WTC11 (cell line): ENCODE results near the gene CMTR1.

Experiments
- CBFB ChIP-seq: sonication (generic); formaldehyde crosslinking; IDR thresholded peaks from 2 replicates; pipeline ENCODE4 v1.8.1; 2022; ENCODE audit warnings: mild to moderate bottlenecking, low read depth, missing genetic modification reagents
- CTCF ChIP-seq: fragments of 200-600 bp; IDR thresholded peaks from 2 replicates; pipeline ENCODE4 v1.8.0; 2022; ENCODE audit warnings: antibody characterized with exemption
- ELF4 ChIP-seq: sonication (generic); formaldehyde crosslinking; IDR thresholded peaks from 2 replicates; pipeline ENCODE4 v1.8.1; 2022; ENCODE audit warnings: low read depth, mild to moderate bottlenecking, moderate library complexity, missing genetic modification reagents
- SMAD3 ChIP-seq: sonication (generic); formaldehyde crosslinking; IDR thresholded peaks from 2 replicates; pipeline ENCODE4 v1.8.0; 2022; ENCODE audit warnings: missing genetic modification reagents, mild to moderate bottlenecking, borderline replicate concordance
- ZNF416 ChIP-seq: fragments of 250-450 bp; sonication (Bioruptor Pico); IDR thresholded peaks from 2 replicates; pipeline ENCODE4 v1.9.0; 2021; ENCODE audit warnings: mild to moderate bottlenecking, inconsistent platforms
- TF ChIP-seq, protein P1 (sequence below): sonication (generic); formaldehyde crosslinking; IDR thresholded peaks from 2 replicates; pipeline ENCODE4 v1.8.1; 2023; ENCODE audit warnings: mild to moderate bottlenecking, missing genetic modification reagents, moderate library complexity

DNA sequence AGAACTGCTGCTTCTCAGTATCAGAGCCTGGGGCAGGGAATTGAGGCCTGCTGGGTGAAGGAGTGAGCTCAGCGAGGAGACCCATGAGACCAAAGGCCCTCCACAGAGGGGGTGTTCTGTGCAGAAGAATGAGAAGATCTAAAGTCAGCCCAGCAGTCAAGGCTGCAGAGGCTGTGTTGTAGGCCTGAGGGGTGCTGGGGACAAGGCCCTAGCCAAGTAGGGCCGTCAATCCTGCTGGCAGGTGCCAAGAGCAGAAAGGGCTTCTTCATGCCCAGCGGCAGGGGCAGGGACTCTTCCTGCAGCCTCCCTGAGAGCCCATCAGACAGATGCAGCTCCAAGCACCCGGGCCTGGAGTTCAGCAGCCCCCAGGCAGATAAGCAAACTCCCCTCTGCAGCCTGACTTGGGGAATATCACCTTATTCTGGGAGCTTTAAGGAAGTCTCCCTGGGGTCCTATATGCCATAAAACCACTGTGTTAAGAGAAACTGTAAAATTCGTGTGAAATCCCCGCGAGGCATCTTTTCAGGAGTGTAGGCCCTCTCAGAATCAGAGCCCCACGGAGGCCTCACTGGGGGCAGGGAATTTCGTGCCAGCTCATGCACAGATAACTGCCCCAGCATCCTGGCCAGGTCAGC lies 57.6 kb downstream of the CMTR1 start:
- TF ChIP-seq CTCF (no peak), ELF4 (CRISPR knock-in tag) (no peak), ZNF416 (CRISPR knock-in tag) (no peak), CBFB (CRISPR knock-in tag) (no peak), SMAD3 (CRISPR knock-in tag) (no peak)
- TF ChIP-seq, protein P1, sequence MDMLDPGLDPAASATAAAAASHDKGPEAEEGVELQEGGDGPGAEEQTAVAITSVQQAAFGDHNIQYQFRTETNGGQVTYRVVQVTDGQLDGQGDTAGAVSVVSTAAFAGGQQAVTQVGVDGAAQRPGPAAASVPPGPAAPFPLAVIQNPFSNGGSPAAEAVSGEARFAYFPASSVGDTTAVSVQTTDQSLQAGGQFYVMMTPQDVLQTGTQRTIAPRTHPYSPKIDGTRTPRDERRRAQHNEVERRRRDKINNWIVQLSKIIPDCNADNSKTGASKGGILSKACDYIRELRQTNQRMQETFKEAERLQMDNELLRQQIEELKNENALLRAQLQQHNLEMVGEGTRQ: no peak
